HS-27A (cell line): ENCODE measurements around the gene KLHL25.
A peak's percentile ranks its signal among the peaks of the same experiment; 100 is the strongest.
"Not testable (repeated sequence)": the region's sequence is repeated elsewhere in the genome, so short reads cannot be mapped to it uniquely, and the experiment has no call there.

Source experiments
- DNase-seq: peaks from one replicate; pipeline ENCODE4 v3.0.0-alpha.2; 2012; ENCODE audit warnings: low read depth, missing footprints

KLHL25 gene

GRCh38 chr15:85794598-85795336 lies at the start of gene KLHL25:
TSS of gene KLHL25 (minus strand) at chr15:85794925. CDS start at chr15:85769810, 25,115 bp downstream.
- peak; percentile 89 for DNase-seq

- no peak for DNase-seq
Measured at GRCh38 chr15:85840802-85841152, 46.1 kb upstream of the KLHL25 start.

- peak; percentile 56 for DNase-seq
Measured at GRCh38 chr15:85840079-85840801, 45.5 kb upstream of the KLHL25 start.

- no peak for DNase-seq
Measured at GRCh38 chr15:85839643-85840042, 44.9 kb upstream of the KLHL25 start.

GRCh38 chr15:85838655-85839054 lies 43.9 kb upstream of the KLHL25 start:
- no peak for DNase-seq

- no peak for DNase-seq
Measured at GRCh38 chr15:85837881-85838280, 43.2 kb upstream of the KLHL25 start.

- DNase-seq = no peak
Measured at GRCh38 chr15:85837011-85837433, 42.3 kb upstream of the KLHL25 start.

- DNase-seq = no peak
Measured at GRCh38 chr15:85834651-85835050, 39.9 kb upstream of the KLHL25 start.

- DNase-seq = no peak
Measured at GRCh38 chr15:85832394-85832793, 37.7 kb upstream of the KLHL25 start.

- peak; percentile 12 for DNase-seq
Measured at GRCh38 chr15:85831415-85832113, 36.8 kb upstream of the KLHL25 start.

GRCh38 chr15:85829754-85830153 lies 35.0 kb upstream of the KLHL25 start:
- not testable (repeated sequence) for DNase-seq

- no peak for DNase-seq
Measured at GRCh38 chr15:85828874-85829273, 34.1 kb upstream of the KLHL25 start.

GRCh38 chr15:85828126-85828525 lies 33.4 kb upstream of the KLHL25 start:
- DNase-seq = no peak

GRCh38 chr15:85826756-85827515 lies 32.2 kb upstream of the KLHL25 start:
- DNase-seq = no peak

GRCh38 chr15:85825719-85826118 lies 31.0 kb upstream of the KLHL25 start:
- DNase-seq = no peak

GRCh38 chr15:85825118-85825517 lies 30.4 kb upstream of the KLHL25 start:
- no peak for DNase-seq

- no peak for DNase-seq
Measured at GRCh38 chr15:85821545-85821944, 26.8 kb upstream of the KLHL25 start.

GRCh38 chr15:85819938-85820337 lies 25.2 kb upstream of the KLHL25 start:
- DNase-seq = no peak

GRCh38 chr15:85813234-85813633 lies 18.5 kb upstream of the KLHL25 start:
- no peak for DNase-seq

- DNase-seq = no peak
Measured at GRCh38 chr15:85810075-85810474, 15.3 kb upstream of the KLHL25 start.

- no peak for DNase-seq
Measured at GRCh38 chr15:85805420-85805819, 10.7 kb upstream of the KLHL25 start.

- DNase-seq = no peak
Measured at GRCh38 chr15:85804481-85805170, 9.9 kb upstream of the KLHL25 start.
